ENCODE data around the gene CATSPERD. TPM values are rescaled to one million over a fixed set of nuclear protein-coding genes. Genes with fewer than 3 reads are reported as not detected.
"Not testable (repeated sequence)": the region's sequence is repeated elsewhere in the genome, so short reads cannot be mapped to it uniquely, and the experiment has no call there.

The CATSPERD gene
- total RNA-seq, 1 experiment from 2014 or later = not detected

DNA sequence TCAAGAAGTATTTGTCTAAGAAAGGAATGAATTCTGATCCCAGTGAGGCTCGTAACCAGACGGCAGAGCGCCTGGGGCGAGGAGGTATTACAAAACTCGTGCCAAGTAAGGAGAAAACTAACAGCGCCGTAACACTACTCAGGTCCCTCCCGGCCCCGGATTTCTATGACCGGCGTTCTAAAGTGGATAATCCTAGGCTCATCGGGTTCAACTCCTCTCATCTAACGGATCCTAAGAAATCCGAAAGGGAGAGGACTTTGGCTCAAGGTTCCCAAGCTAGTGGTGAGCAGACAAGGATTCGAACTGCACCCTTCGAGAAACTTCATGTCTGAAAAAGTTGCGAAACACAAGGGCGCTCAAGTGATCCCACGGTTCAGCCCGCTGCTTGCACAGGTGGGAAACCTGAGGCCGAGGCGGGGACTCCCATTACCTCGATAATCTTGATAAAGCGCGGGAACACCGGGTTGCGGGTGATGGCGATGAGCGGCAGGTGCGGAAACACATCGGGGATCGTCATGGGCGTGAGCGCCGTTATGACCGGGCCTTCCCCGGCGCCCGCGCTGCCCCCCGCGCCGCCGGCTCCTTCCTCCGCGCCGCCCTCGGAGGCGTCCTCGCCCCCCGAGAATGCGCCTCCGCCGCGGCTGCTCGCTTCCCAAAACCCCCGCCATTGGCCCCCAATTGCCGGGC lies 1.0 kb upstream of the CATSPERD start:
- DNase-seq (ENCODE audit: low spot score) = peak; percentile 33

GRCh38 chr19:5727453-5728050 lies 7.1 kb downstream of the CATSPERD start:
- DNase-seq (ENCODE audit: low spot score) = no peak

GRCh38 chr19:5733172-5733571 lies 12.7 kb downstream of the CATSPERD start:
- not testable (repeated sequence) for DNase-seq (ENCODE audit: low spot score)

DNA sequence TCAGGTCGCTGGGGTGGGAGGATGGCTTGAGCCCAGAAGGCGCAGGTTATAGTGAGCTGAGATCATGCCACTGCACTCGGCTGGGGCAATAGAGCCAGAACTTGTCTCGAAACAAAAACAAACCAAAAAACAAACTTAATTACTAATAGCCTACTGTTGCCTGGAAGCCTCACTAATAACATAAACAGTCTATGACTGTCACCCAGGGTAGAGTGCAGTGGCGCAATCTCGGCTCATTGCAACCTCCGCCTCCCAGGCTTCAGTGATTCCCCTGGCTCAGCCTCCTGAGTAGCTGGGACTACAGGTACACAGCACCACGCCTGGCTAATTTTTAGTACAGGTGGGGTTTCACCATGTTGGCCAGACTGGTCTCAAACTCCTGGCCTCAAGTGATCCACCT lies 18.0 kb downstream of the CATSPERD start:
- DNase-seq (ENCODE audit: low spot score) = peak; percentile 9

- DNase-seq (ENCODE audit: low spot score) = no peak
Measured at GRCh38 chr19:5742051-5742450, 21.6 kb downstream of the CATSPERD start.

DNA sequence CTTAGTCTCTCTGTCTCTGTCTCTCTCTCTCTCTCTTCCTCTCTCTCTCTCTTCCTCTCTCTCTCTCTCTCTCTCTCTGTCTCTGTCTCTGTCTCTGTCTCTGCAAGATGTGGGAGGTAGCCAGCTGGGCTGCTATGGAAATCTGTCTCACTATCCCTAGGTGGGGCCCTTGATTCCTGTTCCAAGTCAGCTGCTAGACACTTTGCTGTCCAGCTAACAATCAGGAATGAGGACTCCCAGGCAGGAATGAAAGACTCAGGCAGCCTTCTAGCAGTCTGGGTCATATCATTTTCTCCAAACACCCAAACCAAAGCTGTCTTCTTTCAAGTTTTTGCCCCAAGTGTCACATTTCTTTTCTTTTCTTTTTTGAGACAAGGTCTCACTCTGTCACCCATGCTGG lies 23.2 kb downstream of the CATSPERD start:
- no peak for DNase-seq (ENCODE audit: low spot score)

DNA sequence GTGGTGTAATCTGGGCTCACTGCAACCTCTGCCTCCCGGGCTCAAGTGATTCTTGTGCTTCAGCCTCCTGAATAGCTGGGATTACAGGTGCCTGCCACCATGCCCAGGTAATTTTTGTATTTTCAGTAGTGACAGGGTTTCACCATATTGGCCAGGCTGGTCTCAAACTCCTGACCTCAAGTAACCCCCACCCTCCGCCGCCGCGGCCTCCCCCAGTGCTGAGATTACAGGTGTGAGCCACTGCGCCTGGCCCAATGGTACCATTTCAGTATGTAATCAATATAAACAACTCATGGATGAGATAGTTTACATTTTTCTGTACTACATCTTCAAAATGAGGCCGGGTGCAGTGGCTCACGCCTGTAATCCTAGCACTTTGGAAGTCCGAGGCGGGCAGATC lies 24.6 kb downstream of the CATSPERD start:
- DNase-seq (ENCODE audit: low spot score) = not testable (repeated sequence)

- not testable (repeated sequence) for DNase-seq (ENCODE audit: low spot score)
Measured at GRCh38 chr19:5748920-5749319, 28.5 kb downstream of the CATSPERD start.

DNA sequence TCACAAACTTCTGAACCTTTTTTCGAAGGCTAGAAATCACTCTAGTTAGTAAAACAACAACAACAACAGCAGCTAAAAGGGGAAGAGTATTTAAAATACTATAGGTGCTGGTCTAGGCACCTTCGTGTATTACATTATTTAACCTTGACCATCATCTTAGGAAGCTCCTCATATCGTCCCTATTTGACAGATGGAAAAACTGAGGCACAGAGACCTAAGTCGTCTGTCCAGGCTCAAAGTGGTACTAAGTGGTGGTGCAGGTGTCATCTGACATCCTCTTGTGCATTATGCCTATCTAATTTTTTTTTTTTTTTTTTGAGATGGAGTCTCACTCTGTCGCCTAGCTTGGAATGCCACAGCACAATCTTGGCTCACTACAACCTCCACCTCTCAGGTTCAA lies 29.1 kb downstream of the CATSPERD start:
- DNase-seq (ENCODE audit: low spot score) = no peak

DNA sequence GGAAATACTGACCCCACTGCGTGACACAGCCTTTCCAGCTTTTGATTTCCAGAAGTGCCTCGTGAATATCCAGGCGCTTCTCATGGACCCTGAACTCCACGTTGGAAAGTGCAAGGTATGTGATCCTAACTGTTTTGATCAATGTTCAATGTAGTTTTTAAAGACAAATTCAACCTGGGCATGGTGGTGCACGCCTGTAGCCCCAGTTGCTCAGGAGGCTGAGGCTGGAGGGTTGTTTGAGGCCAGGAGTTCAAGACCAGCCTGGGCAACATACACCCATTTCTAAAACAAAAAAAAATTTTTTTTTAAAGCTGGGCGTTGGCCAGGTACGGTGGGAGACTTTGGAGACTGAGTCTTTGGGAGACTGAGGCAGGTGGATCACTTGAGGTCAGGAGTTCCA lies 31.3 kb downstream of the CATSPERD start:
- DNase-seq (ENCODE audit: low spot score) = no peak

- DNase-seq (ENCODE audit: low spot score) = no peak
Measured at GRCh38 chr19:5753743-5754142, 33.3 kb downstream of the CATSPERD start.

DNA sequence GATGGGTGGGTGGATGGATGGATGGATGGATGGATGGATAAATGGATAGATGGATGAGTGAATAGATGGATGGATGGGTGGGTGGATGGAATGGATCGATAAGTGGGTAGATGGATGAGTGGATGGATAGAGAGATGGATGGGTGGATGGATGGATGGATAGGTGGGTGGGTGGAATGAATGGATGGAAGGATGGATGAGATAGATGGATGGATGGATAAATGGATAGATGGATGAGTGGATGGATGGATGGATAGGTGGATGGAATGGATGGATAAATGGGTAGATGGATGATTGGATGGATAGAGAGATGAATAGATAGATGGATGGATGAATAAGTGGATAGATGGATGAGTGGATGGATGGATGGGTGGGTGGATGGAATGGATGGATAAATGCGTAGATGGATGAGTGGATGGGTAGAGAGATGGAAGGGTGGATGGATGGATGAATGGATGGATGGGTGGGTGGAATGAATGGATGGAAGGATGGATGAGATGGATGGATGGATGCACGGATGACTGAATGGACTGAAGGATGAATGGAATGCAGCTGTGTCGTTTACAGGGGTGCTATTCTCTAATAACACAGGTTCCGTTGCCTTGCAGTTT lies 42.3 kb downstream of the CATSPERD start:
- no peak for DNase-seq (ENCODE audit: low spot score)

DNA sequence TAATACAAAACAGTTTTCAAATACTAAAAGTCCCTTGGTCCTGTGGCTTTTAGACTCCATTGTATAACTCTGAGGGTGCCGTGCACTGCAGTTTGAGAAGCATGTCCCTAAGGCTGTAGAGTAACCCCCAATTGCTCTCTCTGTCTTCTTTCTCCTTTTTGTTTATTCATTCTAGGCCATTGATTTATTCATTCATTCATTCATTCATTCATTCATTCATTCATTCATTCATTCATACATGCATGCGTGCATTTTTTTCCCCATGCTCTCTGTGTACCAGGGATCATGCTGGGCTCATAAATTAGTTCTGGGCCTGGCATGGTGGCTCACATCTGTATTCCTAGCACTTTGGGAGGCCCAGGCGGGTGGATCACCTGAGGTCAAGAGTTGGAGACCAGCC lies 44.8 kb downstream of the CATSPERD start:
- no peak for DNase-seq (ENCODE audit: low spot score)

- DNase-seq (ENCODE audit: low spot score) = no peak
Measured at GRCh38 chr19:5767949-5768348, 47.5 kb downstream of the CATSPERD start.

DNA sequence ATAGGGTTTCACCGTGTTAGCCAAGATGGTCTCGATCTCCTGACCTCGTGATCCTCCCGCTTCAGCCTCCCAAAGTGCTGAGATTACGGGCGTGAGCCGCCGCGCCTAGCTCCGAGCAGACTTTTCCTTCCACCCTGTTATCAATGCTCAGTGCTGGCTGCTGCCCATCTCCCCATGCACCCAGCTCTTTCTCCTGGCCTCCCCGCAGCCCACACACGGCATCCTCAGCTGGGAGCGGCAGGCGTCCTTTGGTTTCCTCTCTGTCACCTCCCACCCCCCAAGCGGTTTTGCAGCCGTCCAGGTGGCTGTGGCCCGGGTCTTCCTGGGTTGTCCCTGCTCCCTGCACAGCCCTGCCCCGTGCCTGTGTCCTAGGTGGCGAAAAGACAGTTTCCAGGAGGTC lies 52.0 kb downstream of the CATSPERD start:
- no peak for DNase-seq (ENCODE audit: low spot score)

DNA sequence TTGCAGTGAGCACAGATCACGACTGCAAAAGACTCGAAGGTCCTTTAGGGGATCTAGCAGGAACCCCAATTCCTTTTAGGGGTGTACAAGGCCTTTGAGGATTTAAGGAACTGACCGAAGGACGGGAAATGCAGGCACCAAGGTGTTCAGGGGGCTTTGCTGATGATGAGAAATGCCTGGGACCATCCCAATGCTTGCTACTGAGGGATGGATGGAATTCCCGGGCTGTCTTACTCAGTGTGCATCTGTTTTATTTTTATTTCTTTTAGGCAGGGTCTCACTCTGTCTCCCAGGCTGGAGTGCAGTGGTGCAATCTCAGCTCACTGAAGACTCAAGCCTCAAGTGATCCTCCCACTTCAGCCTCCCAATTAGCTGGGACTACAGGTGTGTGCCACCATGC lies 52.8 kb downstream of the CATSPERD start:
- DNase-seq (ENCODE audit: low spot score) = no peak

GRCh38 chr19:5774921-5775320 lies 54.5 kb downstream of the CATSPERD start:
- DNase-seq (ENCODE audit: low spot score) = no peak

DNA sequence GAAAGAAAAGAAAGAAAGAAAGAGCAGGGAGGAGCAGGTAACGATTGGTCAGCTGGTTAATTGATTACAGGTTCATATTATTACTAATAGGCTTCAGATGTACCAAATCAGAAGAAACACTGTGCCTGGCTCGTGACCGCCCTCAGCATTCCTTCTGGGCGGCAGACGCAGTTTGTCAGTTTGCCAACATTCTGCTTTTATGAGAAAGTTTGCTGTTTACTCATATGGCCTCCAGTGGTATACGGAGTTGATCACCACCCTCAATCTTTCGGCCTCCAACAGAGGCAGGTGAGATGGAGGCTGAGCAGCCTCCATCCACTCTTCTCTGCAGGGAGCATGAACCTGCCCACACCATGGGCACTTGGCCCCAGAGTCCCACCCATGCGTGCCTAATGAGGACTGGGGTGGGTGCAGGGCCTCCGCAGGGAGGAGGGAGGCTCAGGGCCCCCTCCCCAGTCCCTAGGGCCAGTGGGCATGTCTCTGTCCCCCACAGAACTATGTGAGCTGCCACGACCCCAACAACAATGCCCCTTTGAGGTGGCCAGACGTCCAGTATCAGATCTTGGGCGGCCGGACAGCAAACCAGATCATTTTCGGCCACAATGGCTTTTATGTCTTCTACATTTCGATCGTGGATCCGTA lies 55.4 kb downstream of the CATSPERD start:
- peak; percentile 23 for DNase-seq (ENCODE audit: low spot score)

- no peak for DNase-seq (ENCODE audit: low spot score)
Measured at GRCh38 chr19:5778402-5778801, 58.0 kb downstream of the CATSPERD start.

- DNase-seq (ENCODE audit: low spot score) = not testable (repeated sequence)
Measured at GRCh38 chr19:5780916-5781315, 60.5 kb downstream of the CATSPERD start.

DNA sequence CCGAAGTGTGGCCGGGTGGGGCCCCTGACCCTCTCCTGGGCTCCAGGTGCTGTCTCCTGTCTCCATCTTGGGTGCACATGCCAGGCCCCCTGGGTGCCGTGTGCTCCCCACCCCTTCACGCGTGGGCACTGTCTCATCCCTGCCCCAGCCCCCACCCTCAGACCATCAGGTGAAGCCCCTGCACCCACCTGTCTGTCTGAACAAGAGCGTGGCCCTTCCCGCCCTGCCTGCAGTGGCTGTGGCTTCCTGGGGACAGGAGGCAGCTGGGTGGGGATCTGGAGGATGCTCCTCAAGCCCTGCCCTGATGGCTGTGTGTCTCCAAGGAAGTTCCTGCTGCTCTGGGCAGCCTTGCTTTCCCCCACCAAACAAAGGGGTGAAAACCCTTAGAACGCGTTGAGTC lies 61.9 kb downstream of the CATSPERD start:
- no peak for DNase-seq (ENCODE audit: low spot score)

Measured in HT-29 (cell line).